ENCODE data around the gene NTN5. TPM values are rescaled to one million over a fixed set of nuclear protein-coding genes. Genes with fewer than 3 reads are reported as not detected.

NTN5 gene
- total and polyA plus RNA-seq, 9 of the 15 experiments (the other 6 are each of a cell fraction or from before 2014, with no cell fraction given) = not detected

DNA sequence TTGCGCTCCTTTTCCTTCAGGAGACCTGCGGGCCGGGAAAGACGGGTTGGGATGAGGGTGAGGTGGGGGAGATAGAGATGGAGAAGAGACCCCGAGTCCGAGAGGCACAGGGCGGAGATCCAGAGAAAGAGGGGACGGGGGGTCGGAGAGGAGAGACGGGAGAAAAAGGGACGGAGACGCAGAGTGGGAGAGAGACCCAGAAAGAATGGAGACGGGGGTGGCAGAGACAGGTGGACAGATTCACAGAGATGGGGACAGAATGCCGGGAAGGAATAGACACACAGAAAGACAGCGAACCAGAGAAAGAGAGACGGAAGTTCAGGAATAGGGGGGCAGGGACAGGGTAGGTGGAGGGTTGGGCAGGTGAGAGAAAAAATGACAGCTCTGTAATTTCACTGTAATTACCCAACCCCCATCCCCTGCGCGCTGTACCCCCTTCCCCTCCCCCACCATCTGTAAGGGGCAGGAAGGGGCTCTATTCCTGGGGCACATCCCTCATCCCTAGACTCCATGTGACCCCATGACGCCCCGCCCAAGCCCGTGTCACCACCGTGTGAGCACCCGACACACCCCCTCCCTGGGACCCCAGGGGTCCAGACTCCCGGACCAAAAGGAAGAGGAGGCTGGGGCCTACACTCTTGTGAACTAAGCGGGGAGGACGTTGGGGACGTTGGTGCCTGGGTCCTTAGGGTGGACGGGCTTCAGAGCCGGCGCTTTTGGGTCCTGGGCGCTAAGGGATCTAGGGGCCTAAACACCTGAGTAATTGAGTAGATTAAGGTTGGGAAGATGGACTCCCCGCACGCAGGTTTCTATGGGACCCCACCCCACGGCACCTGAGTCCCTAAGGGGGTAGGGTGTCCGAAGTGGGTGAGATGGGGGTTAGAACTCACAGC is 36.6 kb downstream of the NTN5 start (continued):
- TF ChIP-seq, protein P1, sequence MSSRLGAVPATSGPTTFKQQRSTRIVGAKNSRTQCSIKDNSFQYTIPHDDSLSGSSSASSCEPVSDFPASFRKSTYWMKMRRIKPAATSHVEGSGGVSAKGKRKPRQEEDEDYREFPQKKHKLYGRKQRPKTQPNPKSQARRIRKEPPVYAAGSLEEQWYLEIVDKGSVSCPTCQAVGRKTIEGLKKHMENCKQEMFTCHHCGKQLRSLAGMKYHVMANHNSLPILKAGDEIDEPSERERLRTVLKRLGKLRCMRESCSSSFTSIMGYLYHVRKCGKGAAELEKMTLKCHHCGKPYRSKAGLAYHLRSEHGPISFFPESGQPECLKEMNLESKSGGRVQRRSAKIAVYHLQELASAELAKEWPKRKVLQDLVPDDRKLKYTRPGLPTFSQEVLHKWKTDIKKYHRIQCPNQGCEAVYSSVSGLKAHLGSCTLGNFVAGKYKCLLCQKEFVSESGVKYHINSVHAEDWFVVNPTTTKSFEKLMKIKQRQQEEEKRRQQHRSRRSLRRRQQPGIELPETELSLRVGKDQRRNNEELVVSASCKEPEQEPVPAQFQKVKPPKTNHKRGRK (tag; IDR thresholded peaks at IDR 0.05) = peak; percentile 70
- TF ChIP-seq NR2C2 (CRISPR knock-in tag; IDR thresholded peaks at IDR 0.05) (no peak), NR2C2 (tag; IDR thresholded peaks at IDR 0.05) (no peak), NR2C1 (IDR thresholded peaks at IDR 0.05) (no peak), NR2C1 (tag; IDR thresholded peaks at IDR 0.05) (no peak), ZKSCAN1 (IDR thresholded peaks at IDR 0.05; ENCODE audit: low read depth, low read length) (no peak), ZNF436 (CRISPR knock-in tag; IDR thresholded peaks at IDR 0.05) (no peak), MECOM (CRISPR knock-in tag; IDR thresholded peaks at IDR 0.05) (no peak), RBM22 (IDR thresholded peaks at IDR 0.05; ENCODE audit: low read depth, low read length, poor library complexity, severe bottlenecking) (no peak), CHD1 (IDR thresholded peaks at IDR 0.05; ENCODE audit: low read length) (peak; percentile 1), ELF4 (CRISPR knock-in tag; IDR thresholded peaks at IDR 0.05) (peak; percentile 62; the same call in 1 of the 2 replicates), ZNF668 (CRISPR knock-in tag; IDR thresholded peaks at IDR 0.05) (no peak), LARP7 (IDR thresholded peaks at IDR 0.05) (0 out of 2 replicates have a peak, but pooled peaks have one; percentile 72)
- TF ChIP-seq, protein P2, sequence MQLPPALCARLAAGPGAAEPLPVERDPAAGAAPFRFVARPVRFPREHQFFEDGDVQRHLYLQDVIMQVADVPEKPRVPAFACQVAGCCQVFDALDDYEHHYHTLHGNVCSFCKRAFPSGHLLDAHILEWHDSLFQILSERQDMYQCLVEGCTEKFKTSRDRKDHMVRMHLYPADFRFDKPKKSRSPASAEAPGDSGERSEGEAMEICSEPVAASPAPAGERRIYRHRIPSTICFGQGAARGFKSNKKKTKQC (CRISPR knock-in tag; IDR thresholded peaks at IDR 0.05) = no peak
- TF ChIP-seq, protein P3, sequence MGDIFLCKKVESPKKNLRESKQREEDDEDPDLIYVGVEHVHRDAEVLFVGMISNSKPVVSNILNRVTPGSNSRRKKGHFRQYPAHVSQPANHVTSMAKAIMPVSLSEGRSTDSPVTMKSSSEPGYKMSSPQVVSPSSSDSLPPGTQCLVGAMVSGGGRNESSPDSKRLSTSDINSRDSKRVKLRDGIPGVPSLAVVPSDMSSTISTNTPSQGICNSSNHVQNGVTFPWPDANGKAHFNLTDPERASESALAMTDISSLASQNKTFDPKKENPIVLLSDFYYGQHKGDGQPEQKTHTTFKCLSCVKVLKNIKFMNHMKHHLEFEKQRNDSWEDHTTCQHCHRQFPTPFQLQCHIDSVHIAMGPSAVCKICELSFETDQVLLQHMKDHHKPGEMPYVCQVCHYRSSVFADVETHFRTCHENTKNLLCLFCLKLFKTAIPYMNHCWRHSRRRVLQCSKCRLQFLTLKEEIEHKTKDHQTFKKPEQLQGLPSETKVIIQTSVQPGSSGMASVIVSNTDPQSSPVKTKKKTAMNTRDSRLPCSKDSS (IDR thresholded peaks at IDR 0.05; ENCODE audit: low read depth, partially characterized antibody) = peak; percentile 10
- TF ChIP-seq, protein P4, sequence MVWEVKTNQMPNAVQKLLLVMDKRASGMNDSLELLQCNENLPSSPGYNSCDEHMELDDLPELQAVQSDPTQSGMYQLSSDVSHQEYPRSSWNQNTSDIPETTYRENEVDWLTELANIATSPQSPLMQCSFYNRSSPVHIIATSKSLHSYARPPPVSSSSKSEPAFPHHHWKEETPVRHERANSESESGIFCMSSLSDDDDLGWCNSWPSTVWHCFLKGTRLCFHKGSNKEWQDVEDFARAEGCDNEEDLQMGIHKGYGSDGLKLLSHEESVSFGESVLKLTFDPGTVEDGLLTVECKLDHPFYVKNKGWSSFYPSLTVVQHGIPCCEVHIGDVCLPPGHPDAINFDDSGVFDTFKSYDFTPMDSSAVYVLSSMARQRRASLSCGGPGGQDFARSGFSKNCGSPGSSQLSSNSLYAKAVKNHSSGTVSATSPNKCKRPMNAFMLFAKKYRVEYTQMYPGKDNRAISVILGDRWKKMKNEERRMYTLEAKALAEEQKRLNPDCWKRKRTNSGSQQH (CRISPR knock-in tag; IDR thresholded peaks at IDR 0.05) = peak; percentile 75; the same call in 1 of the 2 replicates
- TF ChIP-seq, protein P5, sequence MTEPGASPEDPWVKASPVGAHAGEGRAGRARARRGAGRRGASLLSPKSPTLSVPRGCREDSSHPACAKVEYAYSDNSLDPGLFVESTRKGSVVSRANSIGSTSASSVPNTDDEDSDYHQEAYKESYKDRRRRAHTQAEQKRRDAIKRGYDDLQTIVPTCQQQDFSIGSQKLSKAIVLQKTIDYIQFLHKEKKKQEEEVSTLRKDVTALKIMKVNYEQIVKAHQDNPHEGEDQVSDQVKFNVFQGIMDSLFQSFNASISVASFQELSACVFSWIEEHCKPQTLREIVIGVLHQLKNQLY (CRISPR knock-in tag; conservative IDR thresholded peaks at IDR 0.05) = no peak
- TF ChIP-seq, protein P6, sequence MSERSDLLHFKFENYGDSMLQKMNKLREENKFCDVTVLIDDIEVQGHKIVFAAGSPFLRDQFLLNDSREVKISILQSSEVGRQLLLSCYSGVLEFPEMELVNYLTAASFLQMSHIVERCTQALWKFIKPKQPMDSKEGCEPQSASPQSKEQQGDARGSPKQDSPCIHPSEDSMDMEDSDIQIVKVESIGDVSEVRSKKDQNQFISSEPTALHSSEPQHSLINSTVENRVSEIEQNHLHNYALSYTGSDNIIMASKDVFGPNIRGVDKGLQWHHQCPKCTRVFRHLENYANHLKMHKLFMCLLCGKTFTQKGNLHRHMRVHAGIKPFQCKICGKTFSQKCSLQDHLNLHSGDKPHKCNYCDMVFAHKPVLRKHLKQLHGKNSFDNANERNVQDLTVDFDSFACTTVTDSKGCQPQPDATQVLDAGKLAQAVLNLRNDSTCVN (CRISPR knock-in tag; IDR thresholded peaks at IDR 0.05) = peak; percentile 81; the same call in 1 of the 2 replicates
